Thyroid gland (tissue), 4 donors: ENCODE data around the gene MVP. TPM values are rescaled to one million over a fixed set of nuclear protein-coding genes. Genes with fewer than 3 reads are reported as not detected.

ENCODE experiments used
- DNase-seq, 2 donors: peaks; one replicate each; pipeline ENCODE4 v3.0.0-alpha.2; 2019
- H3K27ac ChIP-seq, 3 donors: fragments of 200-600 bp; sonication (generic); 1 replicate in 2 of 3; 2 replicates in 1 of 3; pipeline ENCODE4 v1.5.1; 2016 to 2019; ENCODE audit warnings: mild to moderate bottlenecking in 1 of 3, moderate library complexity in 1 of 3
- H3K27me3 ChIP-seq: fragments of 200-600 bp; sonication (generic); one replicate; pipeline ENCODE4 v1.5.1; 2019
- H3K36me3 ChIP-seq, 2 donors: fragments of 200-600 bp; sonication (generic); one replicate each; pipeline ENCODE4 v1.5.1; 2016 to 2019
- H3K4me1 ChIP-seq, 2 donors: fragments of 200-600 bp; sonication (generic); one replicate each; pipeline ENCODE4 v1.5.1; 2017 to 2019
- H3K4me3 ChIP-seq, 3 donors: fragments of 200-600 bp; sonication (generic); replicated peaks in 1 of 3; 1 replicate in 2 of 3; 2 replicates in 1 of 3; pipeline ENCODE4 v1.5.1; 2016; ENCODE audit warnings: mild to moderate bottlenecking in 1 of 3
- H3K9me3 ChIP-seq: fragments of 200-600 bp; sonication (generic); one replicate; pipeline ENCODE4 v1.5.1; 2017
- CTCF ChIP-seq, 6 experiments: fragments of 200-600 bp in 3 of 6; fragments of 450-650 bp in 3 of 6; sonication (generic) in 3 of 6; IDR thresholded peaks; one replicate each; pipeline ENCODE4 v1.5.1; 2016 to 2019; ENCODE audit warnings: antibody characterized with exemption in 6 of 6, mild to moderate bottlenecking in 2 of 6, inconsistent platforms in 1 of 6, moderate library complexity in 1 of 6
- POLR2A ChIP-seq, 2 donors: fragments of 450-650 bp; IDR thresholded peaks; one replicate each; pipeline ENCODE4 v1.6.1; 2017; ENCODE audit warnings: antibody characterized with exemption in 2 of 2, mild to moderate bottlenecking in 2 of 2, moderate library complexity in 1 of 2
- WGBS, 2 donors: methylation state at CpG; one replicate each; pipeline ENCODE4 v1.1.5; 2017; 5-methylcytosine and 5-hydroxymethylcytosine counted together
- intact Hi-C: fragments of 100-400 bp; cut with DNase I; formaldehyde crosslinking; loops from one replicate; pipeline ENCODE4 v1.15.1; 2023
- total RNA-seq, 4 donors: library from RNA; depleted of rRNA; stranded (reverse); fragments of >200 nt; gene quantifications; one replicate each; pipeline ENCODE4 v1.2.3, GENCODE V29; 2016

The MVP gene
- total RNA-seq, 4 donors from 2014 or later = 70.1 to 127 (median 90.6) TPM

GRCh38 chr16:29819506-29819905 is 756 bp upstream of the MVP start:
- peaks cover 40 to 70% of the 10 kb centered on the region in 2 donors for H3K4me1 ChIP-seq
- intact Hi-C loops = loop anchor here (5.0 to 10.0 kb wide), 2 partner anchors 105 to 117 kb away; partner anchors contain the start of gene KCTD13
- 83 to 92% methylated on average over 10 to 15 of the region's 15 CpGs for WGBS, 2 donors
- H3K4me3 ChIP-seq = no peak overlapping the region
- H3K36me3 ChIP-seq = peaks cover 0 to 4% of the 10 kb centered on the region in 2 donors
- H3K9me3 ChIP-seq = no peaks in the 10 kb centered on the region
- DNase-seq = no peak
- H3K27ac ChIP-seq = peak overlapping the region in 1 of 3 donors; percentile 89
- no peak for TF ChIP-seq CTCF (IDR thresholded peaks at IDR 0.05)
- no peak for TF ChIP-seq POLR2A (IDR thresholded peaks at IDR 0.05)
- no peaks in the 10 kb centered on the region for H3K27me3 ChIP-seq

- TF ChIP-seq CTCF (IDR thresholded peaks at IDR 0.05) (no peak), POLR2A (IDR thresholded peaks at IDR 0.05) (peak in 1 of 2 donors; percentile 15)
- peaks cover 0 to 4% of the 10 kb centered on the region in 2 donors for H3K36me3 ChIP-seq
- no peaks in the 10 kb centered on the region for H3K27me3 ChIP-seq
- H3K4me3 ChIP-seq = peak overlapping the region in 2 of 3 donors; percentile 54 to 60
- H3K4me1 ChIP-seq = peaks cover 46 to 79% of the 10 kb centered on the region in 2 donors
- intact Hi-C loops = no loop called here
- DNase-seq = peak; percentile 58 to 70
- H3K9me3 ChIP-seq = no peaks in the 10 kb centered on the region
- WGBS, 2 donors = 25 to 38% methylated on average over 7 to 11 of the region's 11 CpGs
- peak overlapping the region; percentile 83 to 89 (median 86) for H3K27ac ChIP-seq
Observed at GRCh38 chr16:29820730-29821642, 724 bp downstream of the MVP start.

- Histone ChIP-seq H3K9me3 (no peaks in the 10 kb centered on the region), H3K4me1 (peaks cover 46 to 82% of the 10 kb centered on the region in 2 donors), H3K4me3 (peak overlapping the region in 1 of 3 donors; percentile 60), H3K36me3 (peaks cover 0 to 4% of the 10 kb centered on the region in 2 donors), H3K27ac (peak overlapping the region; percentile 83 to 89 (median 86)), H3K27me3 (no peaks in the 10 kb centered on the region)
- WGBS, 2 donors = 32 to 60% methylated on average over 7 of the region's 7 CpGs
- TF ChIP-seq POLR2A (IDR thresholded peaks at IDR 0.05) = no peak
- TF ChIP-seq CTCF (IDR thresholded peaks at IDR 0.05) = no peak
- DNase-seq = peak in 1 of 2 donors; percentile 24
- intact Hi-C loops = no loop called here
Observed at GRCh38 chr16:29821643-29822115, 1.4 kb downstream of the MVP start.

GRCh38 chr16:29824589-29825144 is 4.4 kb downstream of the MVP start:
- Histone ChIP-seq H3K4me1 (peaks cover 33 to 60% of the 10 kb centered on the region in 2 donors), H3K4me3 (no peak overlapping the region), H3K27ac (peak overlapping the region; percentile 4 to 62 (median 62)), H3K27me3 (no peaks in the 10 kb centered on the region), H3K9me3 (no peaks in the 10 kb centered on the region), H3K36me3 (no peaks in the 10 kb centered on the region)
- intact Hi-C loops = no loop called here
- TF ChIP-seq CTCF (IDR thresholded peaks at IDR 0.05) = no peak
- 24 to 29% methylated on average over 7 of the region's 7 CpGs for WGBS, 2 donors
- no peak for DNase-seq
